G401 (cell line): ENCODE data around the gene AGAP1. TPM values are rescaled to one million over a fixed set of nuclear protein-coding genes. Genes with fewer than 3 reads are reported as not detected.

Experiments used
- DNase-seq: peaks from one replicate; pipeline ENCODE4 v3.0.0-alpha.2; 2015; ENCODE audit warnings: low spot score
- in situ Hi-C: cut with HindIII; loops from 2 replicates; pipeline ENCODE4 v1.10.0; 2016; ENCODE audit warnings: low sequenced_read_pairs, mixed read lengths
- total RNA-seq: library from RNA; depleted of rRNA; stranded (reverse); fragments of >200 nt; shearing (Covaris generic); gene quantifications from 2 replicates; pipeline ENCODE4 v1.2.3, GENCODE V29; 2014

The AGAP1 gene
- total RNA-seq, 1 experiment from 2014 or later = 14.4 TPM

- in situ Hi-C loops = no loop called here
Measured at GRCh38 chr2:235725841-235726240, 232.0 kb downstream of the AGAP1 start.

DNA sequence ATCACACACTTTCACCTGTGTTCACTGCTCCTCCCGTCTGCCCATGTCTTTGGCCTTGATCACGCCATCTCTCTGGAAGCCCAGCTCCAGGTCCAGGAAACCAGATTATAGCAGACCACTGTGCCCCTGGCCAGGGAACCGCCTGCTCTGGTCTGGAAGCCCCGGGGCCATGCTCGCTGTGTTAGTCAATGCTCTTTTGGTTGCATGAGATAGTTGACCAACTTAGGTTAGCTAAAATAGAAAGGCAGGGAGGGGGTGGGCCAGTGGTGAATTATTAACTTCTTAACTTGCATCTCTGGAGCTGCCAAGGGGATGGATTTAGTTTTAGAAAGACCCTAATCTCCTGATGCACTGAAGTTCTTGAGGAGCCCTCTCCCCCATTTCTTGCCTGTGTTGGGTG, 232.7 kb downstream of the AGAP1 start:
- DNase-seq = no peak
- in situ Hi-C loops = no loop called here

More at GRCh38 chr2:235725841-235726240, 232.0 kb downstream of the AGAP1 start:
- DNase-seq = no peak

DNA sequence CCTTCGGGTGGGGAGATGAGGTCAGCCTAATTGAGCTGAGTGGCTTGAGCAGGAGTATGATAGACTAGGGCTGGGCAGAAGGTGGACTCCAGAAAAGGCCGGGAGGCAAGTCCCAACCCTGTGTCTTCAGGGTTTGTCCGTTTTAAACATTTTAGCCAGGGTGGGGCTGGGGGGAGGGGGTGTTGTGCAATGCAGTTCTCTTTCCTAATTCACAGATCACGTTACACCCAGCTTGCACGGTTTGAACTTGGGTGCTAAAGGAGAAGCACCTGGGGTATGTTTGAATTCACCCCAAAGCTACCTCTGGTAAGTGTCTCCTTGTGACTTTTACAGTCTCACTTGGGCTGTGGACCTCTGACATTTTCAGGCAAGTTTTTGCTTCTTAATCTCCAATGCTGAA, 233.3 kb downstream of the AGAP1 start:
- DNase-seq = no peak
- in situ Hi-C loops = no loop called here

- DNase-seq = no peak
- in situ Hi-C loops = no loop called here
Measured at GRCh38 chr2:235727891-235728799, 234.3 kb downstream of the AGAP1 start.

- no peak for DNase-seq
- in situ Hi-C loops = no loop called here
Measured at GRCh38 chr2:235728800-235729556, 235.1 kb downstream of the AGAP1 start.

DNA sequence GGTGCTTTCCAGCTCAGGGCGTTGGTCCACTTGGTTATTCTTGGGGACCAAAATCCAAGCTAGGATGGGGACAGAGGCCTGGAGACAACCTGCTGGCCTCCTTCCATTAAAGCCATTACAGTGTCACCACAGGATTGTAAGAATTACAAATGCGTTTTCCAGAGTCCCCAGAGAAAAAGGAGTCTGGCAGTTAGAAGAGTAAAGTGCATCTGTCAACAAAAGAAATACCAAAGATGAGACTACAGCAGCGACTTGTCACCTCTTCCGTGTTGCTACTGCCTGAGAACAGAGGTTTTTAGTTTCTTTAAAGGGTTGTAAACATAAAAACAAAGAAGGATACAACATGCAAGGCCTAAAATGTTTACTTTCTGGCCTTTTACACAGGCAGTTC, 235.7 kb downstream of the AGAP1 start:
- DNase-seq = no peak
- in situ Hi-C loops = no loop called here

GRCh38 chr2:235730115-235730514, 236.3 kb downstream of the AGAP1 start:
- in situ Hi-C loops = no loop called here
- no peak for DNase-seq

- in situ Hi-C loops = no loop called here
- DNase-seq = no peak
Measured at GRCh38 chr2:235733761-235734160, 239.9 kb downstream of the AGAP1 start.

GRCh38 chr2:235734168-235734567, 240.3 kb downstream of the AGAP1 start:
- in situ Hi-C loops = no loop called here
- no peak for DNase-seq

DNA sequence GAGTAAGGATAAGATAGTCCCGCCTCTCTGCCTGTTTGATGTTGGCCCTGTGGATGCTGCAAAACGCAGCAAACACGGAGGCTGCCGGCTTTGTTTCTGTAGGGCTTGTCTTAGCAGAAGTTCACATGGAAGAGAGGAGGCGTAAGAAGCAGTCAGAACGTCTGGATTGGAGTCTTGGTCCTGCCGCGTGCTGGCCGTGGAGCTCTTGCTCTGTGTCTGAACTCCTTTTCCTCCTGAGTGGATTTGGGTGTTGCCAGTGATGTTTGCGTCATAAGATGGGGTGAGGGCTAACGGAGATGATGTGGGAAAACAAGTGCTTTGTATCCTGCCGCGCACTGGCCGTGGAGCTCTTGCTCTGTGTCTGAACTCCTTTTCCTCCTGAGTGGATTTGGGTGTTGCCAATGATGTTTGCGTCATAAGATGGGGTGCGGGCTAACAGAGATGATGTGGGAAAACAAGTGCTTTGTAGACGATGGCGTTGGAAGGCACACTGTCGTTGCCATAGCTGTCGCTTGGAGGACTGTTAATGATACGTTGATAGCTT, 240.9 kb downstream of the AGAP1 start:
- DNase-seq = no peak
- in situ Hi-C loops = no loop called here

GRCh38 chr2:235737396-235737795, 243.6 kb downstream of the AGAP1 start:
- in situ Hi-C loops = no loop called here
- DNase-seq = no peak

- DNase-seq = no peak
- in situ Hi-C loops = no loop called here
Measured at GRCh38 chr2:235737840-235738239, 244.0 kb downstream of the AGAP1 start.

DNA sequence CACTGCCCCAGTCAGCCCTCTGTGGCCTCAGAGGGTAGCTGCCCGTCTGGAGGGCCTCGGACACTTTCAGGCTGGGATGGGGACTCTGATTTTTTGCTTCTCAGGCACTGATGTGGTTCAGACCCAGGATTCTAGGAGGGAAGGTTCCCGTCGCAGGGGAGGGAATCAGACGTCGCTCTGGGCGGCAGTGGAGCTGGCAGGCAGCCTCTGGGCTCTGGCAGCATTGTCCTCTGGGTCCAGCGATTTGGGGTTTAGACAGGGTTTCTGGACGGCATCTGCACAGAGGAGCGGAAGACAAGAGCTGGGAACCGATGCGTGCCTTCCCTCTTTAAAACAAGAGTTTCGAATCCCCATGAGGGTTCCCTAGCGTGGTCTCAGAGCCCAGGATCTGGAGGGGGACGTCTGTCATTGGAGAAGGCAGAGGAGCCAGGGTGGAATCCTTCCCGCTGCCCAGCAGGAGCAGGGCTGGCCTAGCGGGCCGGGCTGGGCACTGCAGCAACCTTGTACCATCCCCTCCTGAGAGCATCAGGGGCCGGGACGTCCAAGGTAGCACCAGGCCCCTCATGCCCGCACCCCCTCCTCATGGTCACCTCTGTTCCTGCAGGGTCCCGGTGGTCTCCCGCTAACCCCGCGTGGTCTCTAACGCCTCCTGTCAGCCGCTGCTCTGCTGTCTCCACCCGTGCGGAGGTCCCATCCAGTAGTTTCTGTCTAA, 246.0 kb downstream of the AGAP1 start:
- in situ Hi-C loops = no loop called here
- no peak for DNase-seq

- DNase-seq = peak; percentile 28
- in situ Hi-C loops = no loop called here
Measured at GRCh38 chr2:235740821-235741220, 247.0 kb downstream of the AGAP1 start.

DNA sequence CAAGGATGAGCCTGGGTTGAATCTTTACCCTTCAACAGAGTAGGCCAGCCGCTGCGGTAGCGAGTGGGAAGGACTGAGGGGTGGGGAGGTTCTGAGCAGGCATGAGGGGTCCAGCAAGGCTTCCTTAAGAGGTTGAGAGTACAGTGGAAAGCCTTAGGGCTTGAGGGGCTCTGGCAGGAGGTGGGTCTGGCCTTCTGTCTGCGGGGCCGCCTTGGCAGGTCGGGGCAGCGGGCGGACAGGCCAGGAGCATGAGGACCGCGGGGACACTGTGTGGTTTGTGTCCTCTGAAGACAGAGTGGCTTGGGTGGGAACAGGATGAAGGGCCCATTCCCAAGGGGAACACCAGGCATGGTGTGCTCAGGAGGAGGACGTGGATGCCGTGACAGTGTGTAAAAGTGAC, 250.3 kb downstream of the AGAP1 start:
- DNase-seq = no peak
- in situ Hi-C loops = no loop called here

GRCh38 chr2:235745597-235745996, 251.8 kb downstream of the AGAP1 start:
- in situ Hi-C loops = no loop called here

GRCh38 chr2:235746257-235746934, 252.6 kb downstream of the AGAP1 start:
- DNase-seq = peak; percentile 87
- in situ Hi-C loops = no loop called here

More at GRCh38 chr2:235745597-235745996, 251.8 kb downstream of the AGAP1 start:
- DNase-seq = no peak

GRCh38 chr2:235747001-235747785, 253.3 kb downstream of the AGAP1 start:
- in situ Hi-C loops = no loop called here
- DNase-seq = no peak
